RPMI7951 (cell line): Measurements from ENCODE around the gene HTR5A. TPM values are rescaled to one million over a fixed set of nuclear protein-coding genes. Genes with fewer than 3 reads are reported as not detected.
"Not testable (repeated sequence)": the region's sequence is repeated elsewhere in the genome, so short reads cannot be mapped to it uniquely, and the experiment has no call there.

ENCODE experiments used
- DNase-seq: peaks from one replicate; pipeline ENCODE4 v3.0.0-alpha.2; 2012; ENCODE audit warnings: low read depth
- total RNA-seq: library from RNA; depleted of rRNA; stranded (reverse); fragments of >200 nt; shearing (Covaris generic); gene quantifications from 2 replicates; pipeline ENCODE4 v1.2.3, GENCODE V29; 2014; rRNA removed

Gene HTR5A
- not detected in 2 replicates for total RNA-seq

- DNase-seq: peak; percentile 82
Observed at GRCh38 chr7:155069992-155070751, at the start of gene HTR5A. TSS of gene HTR5A (plus strand) at chr7:155070324. CDS start at chr7:155070900, 576 bp downstream.

DNA sequence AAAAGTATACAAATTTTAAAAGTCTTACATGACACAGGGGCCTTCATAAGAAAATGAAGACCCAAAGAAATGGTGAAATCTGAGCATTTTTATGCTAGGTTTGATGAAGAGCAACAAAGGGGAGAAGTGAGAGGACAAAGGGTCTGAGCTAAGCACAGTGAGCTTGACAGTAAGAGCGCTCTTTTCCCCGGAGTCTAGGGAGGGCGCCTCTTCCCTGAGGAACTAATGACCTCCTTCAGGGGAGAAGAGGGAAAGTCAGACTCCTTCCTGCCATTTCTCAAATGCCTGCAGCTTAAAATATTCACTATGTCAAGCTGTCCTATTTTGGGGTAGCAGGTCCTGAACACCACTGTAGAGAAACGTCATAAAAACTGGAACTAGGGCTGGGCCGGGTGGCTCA is 49.1 kb upstream of the HTR5A start:
- no peak for DNase-seq

DNA sequence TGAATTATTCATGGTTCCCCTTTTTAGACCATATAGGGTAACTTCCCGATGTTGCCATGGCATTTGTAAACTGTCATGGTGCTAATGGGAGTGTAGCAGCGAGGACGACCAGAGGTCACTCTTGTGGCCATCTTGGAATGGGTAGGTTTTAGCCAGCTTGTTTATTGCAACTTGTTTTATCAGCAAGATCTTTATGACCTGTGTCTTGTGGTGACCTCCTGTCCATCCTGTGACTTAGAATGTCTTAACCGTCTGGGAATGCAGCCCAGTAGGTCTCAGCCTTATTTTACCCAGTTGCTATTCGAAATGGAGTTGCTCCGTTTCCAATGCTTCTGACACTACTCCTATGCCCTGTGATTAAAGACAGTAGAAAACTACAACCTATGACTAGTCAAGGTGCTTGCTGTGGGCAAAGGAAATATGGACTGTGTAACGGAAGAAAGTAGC is 48.4 kb upstream of the HTR5A start:
- no peak for DNase-seq

DNA sequence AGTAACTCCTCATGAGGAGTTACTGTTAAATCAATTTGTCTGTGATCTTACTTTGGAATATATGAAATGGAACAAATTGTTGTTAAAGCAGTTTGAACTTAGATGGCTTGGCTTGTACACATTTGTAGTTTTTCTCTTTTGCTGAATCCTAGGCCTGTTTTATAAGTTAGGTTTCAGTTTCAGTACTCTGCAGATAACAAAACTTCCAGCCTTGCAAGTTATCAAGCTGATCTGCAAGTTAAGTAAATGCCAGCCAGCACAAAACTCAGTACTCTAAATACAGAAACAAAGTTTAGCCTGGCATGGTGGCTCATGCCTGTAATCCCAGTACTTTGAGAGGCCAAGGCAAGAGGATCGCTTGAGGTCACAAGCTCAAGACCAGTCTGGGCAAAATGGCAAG is 42.2 kb upstream of the HTR5A start:
- DNase-seq: no peak

DNA sequence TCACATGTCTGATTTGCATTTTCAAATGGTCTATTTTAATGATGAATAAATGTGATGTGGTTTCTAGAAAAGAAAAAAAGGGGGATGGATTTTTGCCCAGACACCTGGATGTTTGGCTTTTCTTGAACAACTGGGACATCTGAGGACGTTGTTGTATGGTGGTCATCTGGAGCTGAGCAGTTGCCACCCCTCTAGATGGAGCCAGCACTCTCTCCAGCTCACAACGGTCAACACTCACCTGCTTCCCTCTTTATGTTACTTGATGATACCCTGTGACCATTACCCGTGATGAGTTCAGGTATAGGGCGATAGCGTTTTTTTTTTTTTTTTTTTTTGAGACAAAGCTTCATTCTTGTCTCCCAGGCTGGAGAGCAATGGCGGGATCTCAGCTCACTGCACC is 37.1 kb upstream of the HTR5A start:
- DNase-seq: no peak

- DNase-seq: not testable (repeated sequence)
Observed at GRCh38 chr7:155034495-155034894, 35.6 kb upstream of the HTR5A start.

- no peak for DNase-seq
Observed at GRCh38 chr7:155038335-155038734, 31.8 kb upstream of the HTR5A start.

- DNase-seq: no peak
Observed at GRCh38 chr7:155043756-155044155, 26.4 kb upstream of the HTR5A start.

- no peak for DNase-seq
Observed at GRCh38 chr7:155048006-155048405, 22.1 kb upstream of the HTR5A start.

GRCh38 chr7:155051355-155051754 is 18.8 kb upstream of the HTR5A start:
- DNase-seq: no peak

DNA sequence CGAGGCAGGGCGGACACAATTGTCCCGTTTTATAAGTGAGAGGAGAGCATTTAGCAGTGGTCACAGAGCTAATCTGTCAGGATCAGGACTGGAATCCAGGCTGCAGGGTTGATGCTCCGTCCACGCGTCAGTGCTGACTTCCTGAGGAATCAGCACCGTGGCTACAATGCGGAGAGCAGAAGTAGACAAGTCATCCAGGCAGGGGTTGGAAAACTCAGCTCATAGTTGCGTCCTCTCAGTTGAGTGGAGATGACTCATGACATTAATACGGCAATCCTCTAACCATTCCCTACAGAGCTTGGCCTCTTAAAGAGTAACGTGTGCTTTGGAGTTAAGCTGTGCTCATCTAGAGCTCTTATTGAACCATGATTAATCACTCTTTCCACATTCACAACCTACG is 17.1 kb upstream of the HTR5A start:
- DNase-seq: peak; percentile 70

- no peak for DNase-seq
Observed at GRCh38 chr7:155054761-155055160, 15.4 kb upstream of the HTR5A start.

- DNase-seq: peak; percentile 46
Observed at GRCh38 chr7:155057076-155057475, 13.0 kb upstream of the HTR5A start.

- DNase-seq: no peak
Observed at GRCh38 chr7:155058896-155059295, 11.2 kb upstream of the HTR5A start.

DNA sequence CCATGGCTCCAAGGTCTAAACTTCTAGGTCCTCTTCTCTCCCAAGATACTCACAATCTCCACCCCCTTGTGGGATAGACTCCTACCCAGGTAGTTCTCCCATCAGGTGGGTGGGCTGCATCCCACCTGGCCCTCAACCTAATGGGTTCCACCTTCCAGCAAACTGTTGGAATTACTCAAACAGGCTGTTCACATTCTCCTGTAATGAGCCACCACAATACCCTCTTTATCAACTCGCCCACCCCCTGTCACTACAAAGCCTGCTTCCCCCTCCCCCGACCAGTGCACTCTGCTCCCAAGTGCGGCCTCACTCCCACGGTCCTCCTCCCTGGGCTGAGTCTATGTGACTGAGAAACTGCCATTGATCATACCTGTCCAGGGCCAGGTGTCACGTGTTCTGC is 10.4 kb upstream of the HTR5A start:
- no peak for DNase-seq

DNA sequence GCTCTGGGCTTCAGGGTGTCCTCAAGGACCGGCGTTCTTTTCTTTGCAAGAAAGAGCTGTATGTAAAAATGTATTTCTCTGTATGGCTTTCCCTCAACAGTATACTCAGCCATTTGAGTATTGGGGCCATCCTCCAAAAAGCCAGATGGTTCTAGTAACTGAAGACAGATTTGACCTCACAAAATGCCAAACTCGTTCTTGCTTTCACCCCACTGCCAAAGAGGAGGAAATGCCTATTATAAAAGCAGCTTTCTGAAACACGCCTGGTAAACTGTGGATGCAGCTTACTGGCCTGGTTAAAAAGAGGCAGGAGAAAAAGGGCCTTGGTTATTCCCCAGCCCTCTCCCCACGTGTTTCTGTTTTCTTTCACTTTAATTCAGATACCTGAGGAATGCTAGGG is 7.7 kb upstream of the HTR5A start:
- no peak for DNase-seq

DNA sequence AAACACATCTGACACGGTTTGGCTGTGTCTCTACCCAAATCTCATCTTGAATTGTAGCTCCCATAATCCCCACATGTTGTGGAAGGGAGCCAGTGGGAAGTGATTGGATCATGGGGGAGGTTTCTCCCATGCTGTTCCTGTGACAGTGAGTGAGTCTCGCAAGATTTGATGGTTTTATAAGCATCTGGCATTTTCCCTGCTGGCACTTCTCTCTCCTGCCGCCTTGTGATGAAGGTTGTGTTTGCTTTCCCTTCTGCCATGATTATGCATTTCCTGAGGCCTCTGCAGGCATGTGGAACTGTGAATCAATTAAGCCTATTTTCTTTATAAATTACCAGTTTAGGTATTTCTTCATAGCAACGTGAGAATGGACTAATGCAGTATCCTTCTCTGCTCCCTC is 5.9 kb upstream of the HTR5A start:
- no peak for DNase-seq

DNA sequence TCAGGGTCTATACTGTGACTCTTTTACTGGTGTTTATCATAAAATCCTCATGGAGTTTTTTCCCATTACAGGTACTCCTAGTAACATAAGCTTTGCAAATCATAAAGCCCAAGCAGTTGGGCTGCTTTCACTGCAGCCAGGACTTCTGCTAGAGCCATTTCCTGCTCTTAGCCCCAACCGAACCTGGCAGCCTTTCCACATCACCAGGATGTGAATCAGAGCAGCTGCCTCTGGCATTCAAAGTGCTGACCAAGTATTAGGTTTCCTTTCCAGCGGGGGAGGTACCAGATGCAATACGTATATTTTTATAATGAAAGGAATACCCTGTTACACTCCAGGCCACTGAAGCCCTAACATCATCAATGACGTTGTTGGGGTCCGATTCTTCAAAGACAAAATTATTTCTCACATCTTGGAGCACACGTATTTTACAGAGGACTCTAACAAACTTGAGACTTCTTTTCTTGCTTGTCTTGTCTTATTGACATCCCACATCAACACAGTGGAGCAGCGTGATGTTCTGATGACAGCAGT is 3.6 kb upstream of the HTR5A start:
- DNase-seq: peak; percentile 88

DNA sequence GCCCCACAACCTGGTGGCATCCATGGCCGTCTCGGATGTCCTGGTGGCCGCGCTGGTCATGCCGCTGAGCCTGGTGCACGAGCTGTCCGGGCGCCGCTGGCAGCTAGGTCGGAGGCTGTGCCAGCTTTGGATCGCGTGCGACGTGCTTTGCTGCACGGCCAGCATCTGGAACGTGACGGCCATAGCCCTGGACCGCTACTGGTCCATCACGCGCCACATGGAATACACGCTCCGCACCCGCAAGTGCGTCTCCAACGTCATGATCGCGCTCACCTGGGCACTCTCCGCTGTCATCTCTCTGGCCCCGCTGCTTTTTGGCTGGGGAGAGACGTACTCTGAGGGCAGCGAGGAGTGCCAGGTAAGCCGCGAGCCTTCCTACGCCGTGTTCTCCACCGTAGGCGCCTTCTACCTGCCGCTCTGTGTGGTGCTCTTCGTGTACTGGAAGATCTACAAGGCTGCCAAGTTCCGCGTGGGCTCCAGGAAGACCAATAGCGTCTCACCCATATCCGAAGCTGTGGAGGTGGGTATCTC is 1.1 kb downstream of the HTR5A start:
- no peak for DNase-seq

DNA sequence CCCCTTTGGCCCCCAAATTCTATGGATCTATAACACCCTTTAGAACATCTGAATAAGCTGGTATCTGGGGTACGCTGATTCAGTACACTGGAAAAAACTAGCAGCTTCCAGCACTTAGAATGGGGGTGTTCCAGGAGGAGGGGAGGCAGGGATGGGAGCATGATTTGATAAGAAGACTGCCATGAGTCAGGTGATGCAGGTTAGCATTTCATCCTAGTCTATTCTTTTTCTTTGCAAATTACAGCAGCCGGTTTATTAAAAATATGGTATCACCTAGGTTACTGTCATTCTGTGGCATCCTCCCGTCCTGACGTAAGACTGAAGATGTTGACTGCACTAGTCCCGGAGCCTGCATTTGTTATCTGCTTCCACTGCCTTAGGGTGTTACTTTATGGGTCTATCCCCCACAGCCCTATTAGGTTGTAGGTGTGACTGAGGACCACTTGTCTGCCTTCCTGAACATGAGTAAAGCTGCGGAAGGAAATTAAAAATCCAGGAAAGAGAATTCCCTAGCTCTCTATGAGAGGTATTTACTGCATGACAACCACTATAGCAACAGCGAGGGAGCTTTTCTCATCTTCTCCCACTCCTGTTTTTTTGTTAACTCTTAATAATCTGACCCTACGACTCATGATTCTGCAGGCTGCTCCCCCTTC is 1.9 kb downstream of the HTR5A start:
- DNase-seq: no peak

GRCh38 chr7:155073922-155074321 is 3.8 kb downstream of the HTR5A start:
- DNase-seq: no peak

DNA sequence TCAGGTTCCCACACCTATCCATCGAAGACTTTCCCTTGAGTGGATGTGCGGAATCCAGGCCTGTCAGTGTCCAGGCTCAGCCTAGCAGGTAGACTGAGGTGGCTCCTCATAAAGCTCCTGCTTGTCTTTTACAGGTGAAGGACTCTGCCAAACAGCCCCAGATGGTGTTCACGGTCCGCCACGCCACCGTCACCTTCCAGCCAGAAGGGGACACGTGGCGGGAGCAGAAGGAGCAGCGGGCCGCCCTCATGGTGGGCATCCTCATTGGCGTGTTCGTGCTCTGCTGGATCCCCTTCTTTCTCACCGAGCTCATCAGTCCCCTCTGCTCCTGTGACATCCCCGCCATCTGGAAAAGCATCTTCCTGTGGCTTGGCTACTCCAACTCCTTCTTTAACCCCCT is 13.9 kb downstream of the HTR5A start:
- no peak for DNase-seq

DNA sequence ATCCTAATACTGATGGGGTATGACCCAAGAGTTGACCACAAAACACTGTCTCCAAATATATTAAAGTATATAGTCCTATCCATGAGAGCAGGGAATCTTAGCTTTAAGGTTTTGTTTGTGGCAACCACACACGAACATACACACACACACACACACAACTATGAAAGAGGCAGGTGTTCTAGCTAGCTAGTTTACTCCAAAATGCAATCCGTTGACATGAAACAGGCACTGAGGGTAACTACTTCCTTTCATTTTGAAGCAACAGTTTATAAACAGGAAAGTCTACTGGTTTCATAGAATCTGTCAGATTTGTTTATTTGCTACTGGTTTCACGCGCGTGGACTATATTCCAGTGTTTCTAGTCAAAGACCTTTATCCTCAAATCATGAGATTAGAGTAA is 14.8 kb downstream of the HTR5A start:
- DNase-seq: no peak
